ENCODE measurements around the gene HSPB2.

DNA sequence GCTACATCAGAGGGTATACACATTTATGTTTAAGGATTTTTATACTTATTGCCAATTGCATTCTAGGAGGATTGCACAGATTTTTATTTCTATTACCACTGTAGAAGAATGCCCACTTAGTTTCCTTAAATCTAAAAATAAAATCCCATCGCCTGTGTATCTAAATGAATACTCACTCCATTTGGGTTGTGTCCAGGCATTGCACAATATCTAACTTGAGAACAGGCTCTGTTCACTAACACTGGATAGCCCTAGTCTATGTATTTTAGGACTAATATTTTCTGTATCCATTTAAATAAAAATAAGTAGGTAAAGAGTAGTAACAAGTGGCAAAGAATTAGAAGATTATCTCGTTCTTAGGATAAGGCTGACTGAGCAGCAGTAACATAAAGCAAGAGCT is 10.3 kb downstream of the HSPB2 start:
- TF ChIP-seq, protein P1, sequence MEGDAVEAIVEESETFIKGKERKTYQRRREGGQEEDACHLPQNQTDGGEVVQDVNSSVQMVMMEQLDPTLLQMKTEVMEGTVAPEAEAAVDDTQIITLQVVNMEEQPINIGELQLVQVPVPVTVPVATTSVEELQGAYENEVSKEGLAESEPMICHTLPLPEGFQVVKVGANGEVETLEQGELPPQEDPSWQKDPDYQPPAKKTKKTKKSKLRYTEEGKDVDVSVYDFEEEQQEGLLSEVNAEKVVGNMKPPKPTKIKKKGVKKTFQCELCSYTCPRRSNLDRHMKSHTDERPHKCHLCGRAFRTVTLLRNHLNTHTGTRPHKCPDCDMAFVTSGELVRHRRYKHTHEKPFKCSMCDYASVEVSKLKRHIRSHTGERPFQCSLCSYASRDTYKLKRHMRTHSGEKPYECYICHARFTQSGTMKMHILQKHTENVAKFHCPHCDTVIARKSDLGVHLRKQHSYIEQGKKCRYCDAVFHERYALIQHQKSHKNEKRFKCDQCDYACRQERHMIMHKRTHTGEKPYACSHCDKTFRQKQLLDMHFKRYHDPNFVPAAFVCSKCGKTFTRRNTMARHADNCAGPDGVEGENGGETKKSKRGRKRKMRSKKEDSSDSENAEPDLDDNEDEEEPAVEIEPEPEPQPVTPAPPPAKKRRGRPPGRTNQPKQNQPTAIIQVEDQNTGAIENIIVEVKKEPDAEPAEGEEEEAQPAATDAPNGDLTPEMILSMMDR (conservative IDR thresholded peaks at IDR 0.05; ENCODE audit: low read length): no peak
- no peak for TF ChIP-seq EZH2phosphoT487 (IDR thresholded peaks at IDR 0.05; ENCODE audit: borderline replicate concordance)

Data from Loucy (cell line).